Measurements from ENCODE around the gene LRRC30. TPM values are rescaled to one million over a fixed set of nuclear protein-coding genes. Genes with fewer than 3 reads are reported as not detected.

Gene LRRC30
- total RNA-seq, 2 experiments from 2014 or later, result not detected

DNA sequence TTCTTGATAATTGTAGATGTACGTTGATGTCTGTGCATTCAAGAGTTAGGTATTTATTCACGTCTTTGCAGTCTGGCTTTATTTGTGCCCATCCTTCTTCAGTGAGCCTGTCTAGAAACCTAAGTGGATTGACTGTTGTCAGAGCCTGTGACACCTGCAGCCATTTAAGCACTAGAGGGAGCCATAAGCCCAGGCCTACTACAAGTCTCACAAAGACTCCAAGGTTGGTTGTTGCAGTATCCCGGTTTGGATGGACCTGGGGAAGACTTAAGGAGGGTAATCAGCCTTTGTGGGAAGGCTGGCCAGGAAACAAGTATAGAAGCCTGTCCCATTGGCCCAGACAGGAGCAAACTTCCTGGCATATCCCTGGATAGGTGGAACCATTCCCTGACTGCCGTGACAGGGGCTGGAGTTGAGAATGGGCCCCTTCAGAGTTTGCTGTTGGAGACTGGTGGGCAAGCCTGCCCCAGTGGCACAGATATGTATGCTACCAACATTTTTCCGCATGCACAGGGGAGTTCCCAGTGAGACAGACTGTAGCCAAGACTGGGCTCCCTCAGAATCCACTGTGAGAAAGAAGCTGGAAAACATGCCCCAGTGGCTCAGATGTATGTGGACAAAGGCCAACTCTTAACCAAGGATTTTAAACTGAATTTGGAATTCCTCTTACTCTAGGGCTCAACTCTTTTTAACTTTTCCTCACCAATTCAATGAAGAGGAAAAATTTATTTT lies 9.3 kb upstream of the LRRC30 start:
- Mint-ChIP-seq H3K27me3 (no peaks in the 10 kb centered on the region), H3K9me3 (no peaks in the 10 kb centered on the region), H3K4me1 (no peaks in the 10 kb centered on the region), H3K4me3 (no peak overlapping the region), H3K27ac (no peak overlapping the region), H3K36me3 (ENCODE audit: low read depth) (no peaks in the 10 kb centered on the region)
- POLR2A ChIA-PET, result no interaction called here
- CTCF ChIA-PET, result no interaction called here
- peak; percentile 11 for DNase-seq

DNA sequence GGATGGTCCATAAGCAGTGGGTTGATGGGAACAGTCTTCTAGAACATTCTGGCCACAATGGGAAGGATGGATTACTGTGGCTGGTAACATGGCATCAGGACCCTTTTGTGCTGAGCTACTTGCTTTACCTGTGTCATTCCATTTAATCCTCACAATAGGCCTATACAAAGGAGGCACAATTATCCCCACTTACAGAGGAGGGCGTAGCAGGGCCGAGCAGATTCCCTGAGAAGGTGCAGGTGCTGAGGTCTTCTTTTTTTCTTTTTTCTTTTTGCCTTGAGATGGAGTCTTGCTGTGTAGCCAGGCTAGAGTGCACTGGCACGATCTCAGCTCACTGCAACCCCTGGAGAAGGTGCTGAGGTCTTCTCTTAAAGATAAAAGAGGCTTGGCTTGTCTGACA lies 6.7 kb upstream of the LRRC30 start:
- no peak overlapping the region for H3K4me3 Mint-ChIP-seq
- POLR2A ChIA-PET, result no interaction called here
- no peaks in the 10 kb centered on the region for H3K27me3 Mint-ChIP-seq
- no peaks in the 10 kb centered on the region for H3K36me3 Mint-ChIP-seq (ENCODE audit: low read depth)
- no peak for DNase-seq
- H3K9me3 Mint-ChIP-seq, result no peaks in the 10 kb centered on the region
- CTCF ChIA-PET, result no interaction called here
- H3K27ac Mint-ChIP-seq, result no peak overlapping the region
- H3K4me1 Mint-ChIP-seq, result no peaks in the 10 kb centered on the region

DNA sequence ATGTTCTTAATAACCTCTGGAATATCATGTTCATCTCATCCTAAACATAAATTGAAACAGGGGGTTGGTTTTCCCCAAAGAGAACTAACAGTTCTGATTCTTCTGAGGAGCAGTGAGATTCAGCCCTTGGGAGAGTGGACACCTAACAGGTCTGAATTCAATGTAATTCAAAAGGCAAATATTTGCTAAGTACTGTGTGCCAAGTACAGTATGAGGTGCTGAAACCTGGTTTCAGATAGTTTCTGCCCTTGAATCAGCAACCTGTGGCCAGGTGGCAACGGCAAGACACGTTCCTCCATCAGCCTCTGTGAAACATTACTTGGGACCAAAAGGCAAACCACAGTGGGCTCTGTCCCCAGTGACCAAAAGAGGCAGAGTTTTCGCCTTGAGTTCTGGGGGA lies 1.3 kb downstream of the LRRC30 start:
- Mint-ChIP-seq H3K4me3 (no peak overlapping the region), H3K27me3 (no peaks in the 10 kb centered on the region), H3K9me3 (no peaks in the 10 kb centered on the region), H3K36me3 (ENCODE audit: low read depth) (no peaks in the 10 kb centered on the region), H3K4me1 (no peaks in the 10 kb centered on the region), H3K27ac (no peak overlapping the region)
- DNase-seq, result no peak
- CTCF ChIA-PET, result no interaction called here
- POLR2A ChIA-PET, result no interaction called here

DNA sequence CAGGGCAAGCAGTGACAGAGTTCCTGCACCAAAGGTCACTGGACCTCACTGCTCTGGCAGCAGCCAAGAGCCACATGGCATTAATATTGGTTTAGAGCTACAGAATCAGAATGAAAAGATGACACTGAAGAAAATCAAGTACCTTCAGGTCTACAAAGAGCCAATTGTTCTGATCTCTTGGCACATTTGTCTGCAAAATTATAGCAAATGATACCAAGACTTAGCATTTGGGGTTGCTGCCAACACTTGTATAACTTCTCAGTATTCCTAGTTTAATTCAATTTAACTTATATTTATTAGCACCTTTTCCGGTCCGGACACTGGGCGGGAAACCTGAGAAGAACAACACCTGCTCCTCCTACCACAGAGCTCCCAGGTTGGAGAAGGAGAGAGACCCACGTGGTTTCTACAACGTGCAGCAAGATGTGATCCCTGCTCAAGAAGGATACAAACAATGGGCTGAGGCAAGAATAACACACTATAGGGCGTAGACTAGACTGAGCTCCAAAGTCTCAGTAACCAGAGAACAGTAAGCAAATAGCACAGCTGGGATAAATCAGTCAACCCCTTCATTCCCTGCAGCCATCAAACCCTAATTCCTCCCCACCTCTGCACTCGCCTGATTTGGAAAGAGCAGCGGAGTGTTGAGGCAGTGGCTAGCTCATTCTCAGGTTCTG lies 2.4 kb downstream of the LRRC30 start:
- Mint-ChIP-seq H3K9me3 (no peaks in the 10 kb centered on the region), H3K27ac (no peak overlapping the region), H3K4me1 (no peaks in the 10 kb centered on the region), H3K36me3 (ENCODE audit: low read depth) (no peaks in the 10 kb centered on the region), H3K27me3 (no peaks in the 10 kb centered on the region), H3K4me3 (no peak overlapping the region)
- no peak for DNase-seq
- POLR2A ChIA-PET, result no interaction called here
- CTCF ChIA-PET, result interaction anchor here (0.6 kb wide), 1 partner anchor 723 kb away, joined by 3 read pairs; no protein-coding TSS in a partner anchor

DNA sequence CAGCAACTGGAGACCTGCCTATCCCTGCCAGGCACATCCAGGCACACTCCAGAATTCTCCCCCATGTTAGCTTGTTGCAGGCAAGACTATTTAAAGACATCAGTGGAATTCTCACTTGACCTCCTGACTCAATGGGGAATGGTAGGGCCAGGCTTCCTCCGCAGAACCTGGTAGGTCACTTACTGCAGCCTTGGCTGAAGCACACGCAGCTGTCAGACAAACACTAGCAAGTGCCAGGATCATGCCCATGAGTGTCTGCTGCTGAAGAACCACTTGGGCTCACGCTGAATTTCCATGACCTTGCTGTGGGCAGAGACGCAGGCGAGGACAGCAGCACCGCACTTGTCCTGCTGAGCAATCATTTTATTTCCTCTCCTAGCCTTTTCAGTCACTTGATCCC lies 3.2 kb downstream of the LRRC30 start:
- no peak for DNase-seq
- POLR2A ChIA-PET, result no interaction called here
- CTCF ChIA-PET, result interaction anchor here (0.6 kb wide), 1 partner anchor 16 kb away, joined by 5 read pairs; no protein-coding TSS in a partner anchor

DNA sequence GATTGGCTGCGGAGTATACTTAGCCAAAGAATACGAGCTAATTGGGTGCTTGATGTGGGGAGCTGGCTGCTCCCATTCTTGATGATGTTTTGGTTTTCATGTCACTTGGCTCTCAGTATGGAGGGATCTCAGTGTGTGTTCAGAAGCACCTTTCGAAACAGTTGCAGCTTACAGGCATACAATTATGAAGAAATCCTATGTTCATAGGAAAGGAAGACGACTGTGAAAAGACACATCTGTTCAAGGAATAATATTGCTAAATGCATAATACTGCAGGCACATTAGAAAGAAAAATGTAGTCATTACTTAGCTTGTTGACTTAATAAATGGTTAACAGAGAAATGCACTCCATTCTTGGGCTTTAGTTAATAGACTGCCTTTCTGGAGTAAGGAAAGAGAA lies 4.1 kb downstream of the LRRC30 start:
- no peak overlapping the region for H3K27ac Mint-ChIP-seq
- no peak for DNase-seq
- H3K4me3 Mint-ChIP-seq, result no peak overlapping the region
- no peaks in the 10 kb centered on the region for H3K27me3 Mint-ChIP-seq
- H3K4me1 Mint-ChIP-seq, result no peaks in the 10 kb centered on the region
- CTCF ChIA-PET, result interaction anchor here (0.6 kb wide), 1 partner anchor 17 kb away, joined by 5 read pairs; no protein-coding TSS in a partner anchor
- no peaks in the 10 kb centered on the region for H3K36me3 Mint-ChIP-seq (ENCODE audit: low read depth)
- POLR2A ChIA-PET, result no interaction called here
- no peaks in the 10 kb centered on the region for H3K9me3 Mint-ChIP-seq

More for the DNA sequence above, 3.2 kb downstream of the LRRC30 start:
- Mint-ChIP-seq H3K27ac (no peak overlapping the region), H3K27me3 (no peaks in the 10 kb centered on the region), H3K4me3 (no peak overlapping the region), H3K36me3 (ENCODE audit: low read depth) (no peaks in the 10 kb centered on the region), H3K4me1 (no peaks in the 10 kb centered on the region), H3K9me3 (no peaks in the 10 kb centered on the region)

DNA sequence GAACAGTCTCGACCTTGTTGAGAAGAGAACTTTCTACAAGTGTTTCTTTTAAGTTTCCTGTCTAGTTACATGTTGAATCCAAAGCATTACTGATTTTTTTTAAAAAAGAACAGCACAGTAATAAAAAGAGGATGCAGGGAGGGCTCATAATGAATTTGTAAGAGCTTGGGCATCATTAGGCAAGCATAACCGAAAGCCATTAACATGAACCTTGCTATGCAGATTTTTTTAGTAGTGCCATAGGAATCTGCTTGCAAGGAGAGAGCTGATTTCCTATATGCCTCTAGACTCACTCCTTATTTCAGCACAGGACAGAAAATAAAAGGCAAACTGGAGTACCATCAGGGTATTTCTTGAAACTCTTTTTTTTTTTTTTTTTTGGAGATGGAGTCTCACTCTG lies 5.2 kb downstream of the LRRC30 start:
- Mint-ChIP-seq H3K4me1 (no peaks in the 10 kb centered on the region), H3K4me3 (no peak overlapping the region), H3K27ac (no peak overlapping the region), H3K9me3 (no peaks in the 10 kb centered on the region), H3K27me3 (no peaks in the 10 kb centered on the region), H3K36me3 (ENCODE audit: low read depth) (no peaks in the 10 kb centered on the region)
- ChIA-PET CTCF (interaction anchor here (0.7 kb wide), 1 partner anchor 25 kb away, joined by 3 read pairs; no protein-coding TSS in a partner anchor), POLR2A (no interaction called here)
- no peak for DNase-seq

DNA sequence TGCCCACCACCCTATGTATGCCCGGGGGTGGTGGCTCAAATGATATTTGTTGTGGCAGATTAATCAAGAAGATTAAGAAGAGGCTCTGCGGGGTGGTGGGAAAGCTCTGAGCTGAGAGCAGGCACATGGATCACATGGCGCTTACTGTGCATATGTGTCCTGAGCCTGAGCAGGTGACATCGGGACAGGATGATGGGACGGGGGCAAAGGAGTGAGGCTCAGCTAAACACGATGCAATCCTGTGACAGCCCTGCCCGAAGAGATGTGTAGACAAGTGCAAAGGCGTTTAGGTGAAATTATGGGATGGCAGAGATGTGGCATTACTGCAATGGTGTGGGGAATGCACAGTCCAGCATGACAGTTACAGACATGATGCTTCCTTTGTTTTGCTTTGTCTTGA lies 6.0 kb downstream of the LRRC30 start:
- Mint-ChIP-seq H3K27ac (no peak overlapping the region), H3K36me3 (ENCODE audit: low read depth) (no peaks in the 10 kb centered on the region), H3K4me1 (no peaks in the 10 kb centered on the region), H3K9me3 (no peaks in the 10 kb centered on the region), H3K27me3 (no peaks in the 10 kb centered on the region), H3K4me3 (no peak overlapping the region)
- no peak for DNase-seq
- ChIA-PET POLR2A (no interaction called here), CTCF (no interaction called here)

DNA sequence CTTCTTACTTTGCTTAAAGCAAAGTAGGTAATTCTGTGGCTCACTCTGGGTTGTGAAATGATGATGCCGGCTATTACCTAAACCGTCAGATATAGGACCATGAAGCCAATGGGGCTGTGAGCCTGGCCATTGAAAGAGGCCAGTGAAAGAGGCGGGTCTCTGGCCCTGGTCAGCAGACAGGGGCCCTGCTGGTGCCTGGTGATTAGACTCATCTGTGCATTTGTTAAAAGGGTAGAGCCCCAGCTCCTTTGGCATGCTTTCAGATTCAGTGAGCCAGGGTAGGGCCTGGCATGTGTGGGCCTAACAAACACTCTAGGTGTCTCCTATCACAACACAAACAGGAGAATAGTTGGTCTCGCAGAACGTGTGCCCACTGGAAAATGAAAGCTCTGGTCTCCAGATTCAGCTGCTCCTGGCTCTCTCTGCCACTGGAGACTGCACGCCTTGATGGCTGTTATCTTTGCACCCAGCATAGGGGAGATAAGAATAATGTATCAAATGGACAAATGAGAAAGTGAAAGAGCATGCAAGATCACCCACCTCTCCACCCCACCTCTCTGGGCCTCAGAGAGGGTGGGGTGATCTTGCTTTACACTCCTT lies 6.9 kb downstream of the LRRC30 start:
- Mint-ChIP-seq H3K9me3 (no peaks in the 10 kb centered on the region), H3K27me3 (no peaks in the 10 kb centered on the region), H3K27ac (no peak overlapping the region), H3K36me3 (ENCODE audit: low read depth) (no peaks in the 10 kb centered on the region), H3K4me1 (no peaks in the 10 kb centered on the region), H3K4me3 (no peak overlapping the region)
- DNase-seq, result no peak
- POLR2A ChIA-PET, result no interaction called here
- CTCF ChIA-PET, result no interaction called here

DNA sequence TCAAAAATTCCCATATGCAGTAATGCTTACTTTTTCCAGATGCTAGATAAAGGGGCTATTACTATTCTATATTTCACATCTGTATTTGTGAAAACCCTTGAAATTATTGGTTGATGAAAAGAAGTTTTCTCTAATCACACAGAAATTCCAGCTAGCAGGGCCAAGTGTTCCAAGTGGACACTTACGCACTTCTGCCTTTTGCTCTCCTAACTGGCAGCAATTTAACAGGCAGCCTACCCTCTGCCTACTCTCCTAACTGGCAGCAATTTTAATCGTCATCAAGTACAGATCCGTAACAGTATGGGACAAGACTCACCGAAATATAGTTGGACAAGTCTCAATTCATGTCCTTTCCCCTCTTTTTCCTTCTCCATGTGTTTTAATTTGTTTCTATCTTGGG lies 12.0 kb downstream of the LRRC30 start:
- Mint-ChIP-seq H3K27ac (no peak overlapping the region), H3K4me1 (no peaks in the 10 kb centered on the region), H3K4me3 (no peak overlapping the region), H3K9me3 (no peaks in the 10 kb centered on the region), H3K36me3 (ENCODE audit: low read depth) (no peaks in the 10 kb centered on the region), H3K27me3 (no peaks in the 10 kb centered on the region)
- ChIA-PET POLR2A (no interaction called here), CTCF (interaction anchor here (1.6 kb wide), 1 partner anchor 21 kb away, joined by 3 read pairs; no protein-coding TSS in a partner anchor)
- no peak for DNase-seq

DNA sequence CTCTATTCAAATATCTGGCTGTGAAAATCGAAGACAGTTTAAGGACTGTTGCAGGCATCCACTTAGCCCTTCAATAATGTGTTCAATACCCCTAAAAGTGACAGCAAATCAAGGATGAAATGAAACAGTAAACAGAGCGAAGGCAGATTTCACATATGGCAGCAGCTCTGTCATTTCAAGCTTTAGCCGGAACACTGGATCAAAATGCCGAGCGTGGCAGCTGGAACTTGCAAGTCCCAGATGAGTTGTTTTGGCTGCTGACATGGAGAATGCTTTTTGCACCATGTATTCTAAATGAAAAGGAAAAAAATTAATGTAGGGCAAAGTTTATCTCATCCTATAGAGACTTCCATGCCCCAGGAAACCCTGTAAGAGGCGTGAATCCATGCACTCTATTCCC lies 18.0 kb downstream of the LRRC30 start:
- no peaks in the 10 kb centered on the region for H3K27me3 Mint-ChIP-seq
- H3K36me3 Mint-ChIP-seq (ENCODE audit: low read depth), result no peaks in the 10 kb centered on the region
- no peak for DNase-seq
- no peaks in the 10 kb centered on the region for H3K4me1 Mint-ChIP-seq
- no peaks in the 10 kb centered on the region for H3K9me3 Mint-ChIP-seq
- H3K4me3 Mint-ChIP-seq, result no peak overlapping the region
- H3K27ac Mint-ChIP-seq, result no peak overlapping the region
- POLR2A ChIA-PET, result no interaction called here
- CTCF ChIA-PET, result no interaction called here

DNA sequence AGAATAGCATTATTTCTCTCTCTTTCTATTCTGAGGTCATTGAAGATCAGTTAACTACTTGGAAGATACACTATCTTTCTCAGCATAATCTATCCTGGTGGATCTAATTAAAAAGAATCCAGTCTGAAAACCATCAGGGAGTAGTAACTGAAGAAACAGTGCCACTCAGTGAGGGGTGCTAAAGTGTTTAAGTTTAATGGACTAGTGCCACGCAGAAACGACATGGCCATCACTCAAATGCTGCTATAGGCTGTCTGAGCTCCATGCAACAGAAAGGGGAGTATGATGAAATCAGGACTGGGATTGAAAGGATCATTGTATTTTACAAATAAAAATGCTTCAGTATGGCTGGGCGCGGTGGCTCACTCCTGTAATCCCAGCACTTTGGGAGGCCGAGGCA lies 23.3 kb downstream of the LRRC30 start:
- H3K4me3 Mint-ChIP-seq, result no peak overlapping the region
- no peak overlapping the region for H3K27ac Mint-ChIP-seq
- no peaks in the 10 kb centered on the region for H3K27me3 Mint-ChIP-seq
- H3K4me1 Mint-ChIP-seq, result no peaks in the 10 kb centered on the region
- no peaks in the 10 kb centered on the region for H3K36me3 Mint-ChIP-seq (ENCODE audit: low read depth)
- DNase-seq, result no peak
- ChIA-PET CTCF (interaction anchor here (0.5 kb wide), 1 partner anchor 8 kb away, joined by 6 read pairs; no protein-coding TSS in a partner anchor), POLR2A (no interaction called here)
- H3K9me3 Mint-ChIP-seq, result no peaks in the 10 kb centered on the region

DNA sequence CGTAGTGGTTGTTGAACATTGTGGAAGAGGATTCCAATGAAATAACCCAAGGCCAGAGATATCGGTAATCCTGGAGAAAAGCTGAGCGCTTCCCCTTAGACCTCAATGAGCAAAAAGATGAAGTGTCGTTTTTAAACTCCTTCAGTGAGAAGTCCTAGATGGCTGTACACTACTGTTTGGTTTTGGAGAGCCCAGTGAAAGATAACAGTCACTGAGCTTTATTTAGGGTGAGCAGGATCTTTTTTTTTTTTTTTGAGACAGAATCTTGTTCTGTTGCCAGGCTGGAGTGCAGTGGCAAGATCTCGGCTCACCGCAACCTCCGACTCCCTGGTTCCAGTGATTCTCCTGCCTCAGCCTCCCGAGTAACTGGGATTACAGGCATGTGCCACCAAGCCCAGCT lies 24.2 kb downstream of the LRRC30 start:
- H3K4me3 Mint-ChIP-seq, result no peak overlapping the region
- H3K27me3 Mint-ChIP-seq, result no peaks in the 10 kb centered on the region
- H3K36me3 Mint-ChIP-seq (ENCODE audit: low read depth), result no peaks in the 10 kb centered on the region
- no peaks in the 10 kb centered on the region for H3K9me3 Mint-ChIP-seq
- no peaks in the 10 kb centered on the region for H3K4me1 Mint-ChIP-seq
- no peak overlapping the region for H3K27ac Mint-ChIP-seq
- POLR2A ChIA-PET, result no interaction called here
- DNase-seq, result no peak
- CTCF ChIA-PET, result no interaction called here

All from activated CD4-positive, alpha-beta T cell treated with anti-CD3 and anti-CD28 coated beads, Interleukin-2, amount 10 ng/mL, durations not matched to agents 7 days and 5 days (primary cell).